ENCODE results near the gene ERN1.
A peak's percentile ranks its signal among the peaks of the same experiment; 100 is the strongest.

The ERN1 gene

DNA sequence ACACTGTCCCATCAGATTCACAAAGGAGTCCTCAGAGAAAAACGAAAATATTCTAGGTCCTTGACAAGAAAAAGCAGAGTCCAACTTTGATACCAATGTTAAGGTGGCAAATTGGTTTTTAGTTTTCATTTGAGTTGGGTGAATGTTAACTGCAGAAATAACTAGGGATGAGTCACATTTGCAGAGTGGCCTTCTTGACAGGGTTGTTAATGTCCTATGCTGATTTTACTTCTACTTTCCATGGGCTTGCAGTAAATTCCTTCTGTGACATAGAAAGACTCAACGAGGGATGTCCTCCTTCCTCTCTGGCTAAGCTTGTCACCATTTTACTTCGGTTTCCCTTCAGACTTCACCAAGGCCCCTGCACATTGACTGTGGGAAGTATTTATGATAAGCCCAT, 62.3 kb downstream of the ERN1 start:
- Histone ChIP-seq H3K36me3 (replicated peaks) (peaks cover 25% of the 10 kb centered on the region), H3K4me3 (ENCODE audit: low read depth, low read length) (no peak overlapping the region), H3K27ac (no peak overlapping the region), H3K27me3 (replicated peaks) (no peaks in the 10 kb centered on the region)
- no peak for DNase-seq
- TF ChIP-seq, protein P1, sequence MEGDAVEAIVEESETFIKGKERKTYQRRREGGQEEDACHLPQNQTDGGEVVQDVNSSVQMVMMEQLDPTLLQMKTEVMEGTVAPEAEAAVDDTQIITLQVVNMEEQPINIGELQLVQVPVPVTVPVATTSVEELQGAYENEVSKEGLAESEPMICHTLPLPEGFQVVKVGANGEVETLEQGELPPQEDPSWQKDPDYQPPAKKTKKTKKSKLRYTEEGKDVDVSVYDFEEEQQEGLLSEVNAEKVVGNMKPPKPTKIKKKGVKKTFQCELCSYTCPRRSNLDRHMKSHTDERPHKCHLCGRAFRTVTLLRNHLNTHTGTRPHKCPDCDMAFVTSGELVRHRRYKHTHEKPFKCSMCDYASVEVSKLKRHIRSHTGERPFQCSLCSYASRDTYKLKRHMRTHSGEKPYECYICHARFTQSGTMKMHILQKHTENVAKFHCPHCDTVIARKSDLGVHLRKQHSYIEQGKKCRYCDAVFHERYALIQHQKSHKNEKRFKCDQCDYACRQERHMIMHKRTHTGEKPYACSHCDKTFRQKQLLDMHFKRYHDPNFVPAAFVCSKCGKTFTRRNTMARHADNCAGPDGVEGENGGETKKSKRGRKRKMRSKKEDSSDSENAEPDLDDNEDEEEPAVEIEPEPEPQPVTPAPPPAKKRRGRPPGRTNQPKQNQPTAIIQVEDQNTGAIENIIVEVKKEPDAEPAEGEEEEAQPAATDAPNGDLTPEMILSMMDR (IDR thresholded peaks at IDR 0.05; ENCODE audit: low read depth, low read length, missing control alignments) = no peak
- in situ Hi-C loops (cut with HindIII; ENCODE audit: low pct_ligation_motif_present, low sequenced_read_pairs) = no loop called here

DNA sequence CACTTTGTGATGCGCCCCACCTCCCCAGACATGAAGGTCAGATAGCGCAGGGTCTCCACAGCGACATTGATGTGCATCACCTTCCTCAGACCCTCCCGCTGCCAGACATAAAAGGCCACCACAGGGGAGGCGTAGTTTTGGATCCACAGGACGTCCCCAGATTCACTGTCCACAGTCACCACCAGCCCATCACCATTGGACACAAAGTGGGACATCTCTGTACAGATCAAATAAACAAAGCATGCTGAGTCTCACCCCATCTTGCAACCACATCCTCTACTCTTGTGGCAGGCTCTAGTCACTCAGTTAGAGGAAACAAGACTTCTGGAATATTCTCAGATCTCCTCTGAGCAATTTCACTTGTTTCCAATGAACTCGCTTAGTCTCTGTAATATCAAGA, 63.2 kb downstream of the ERN1 start:
- TF ChIP-seq, protein P1 (IDR thresholded peaks at IDR 0.05; ENCODE audit: low read depth, low read length, missing control alignments) = no peak
- in situ Hi-C loops (cut with HindIII; ENCODE audit: low pct_ligation_motif_present, low sequenced_read_pairs) = no loop called here
- DNase-seq = no peak
- peaks cover 24% of the 10 kb centered on the region for H3K36me3 ChIP-seq (replicated peaks)
- no peak overlapping the region for H3K27ac ChIP-seq
- H3K4me3 ChIP-seq (ENCODE audit: low read depth, low read length) = no peak overlapping the region
- no peaks in the 10 kb centered on the region for H3K27me3 ChIP-seq (replicated peaks)

DNA sequence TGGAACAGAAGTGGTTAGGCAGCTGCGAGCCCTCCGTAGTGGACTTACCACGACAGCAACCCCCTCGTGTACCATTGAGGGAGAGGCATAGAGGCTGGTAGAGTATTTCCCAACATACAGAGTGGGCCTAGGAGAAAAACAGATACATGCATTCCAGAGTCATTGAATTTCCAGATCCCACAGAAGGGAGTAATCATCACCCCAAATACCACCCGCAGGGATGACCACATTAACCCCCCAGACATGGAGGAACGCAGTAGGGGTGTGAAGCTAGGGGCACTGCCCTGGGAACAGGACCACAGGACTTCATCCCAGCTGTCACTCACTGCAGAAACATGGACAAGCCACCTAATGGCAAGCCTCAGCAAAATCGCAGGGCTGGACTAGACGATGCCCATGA, 64.8 kb downstream of the ERN1 start:
- in situ Hi-C loops (cut with HindIII; ENCODE audit: low pct_ligation_motif_present, low sequenced_read_pairs) = no loop called here
- peaks cover 20% of the 10 kb centered on the region for H3K36me3 ChIP-seq (replicated peaks)

DNA sequence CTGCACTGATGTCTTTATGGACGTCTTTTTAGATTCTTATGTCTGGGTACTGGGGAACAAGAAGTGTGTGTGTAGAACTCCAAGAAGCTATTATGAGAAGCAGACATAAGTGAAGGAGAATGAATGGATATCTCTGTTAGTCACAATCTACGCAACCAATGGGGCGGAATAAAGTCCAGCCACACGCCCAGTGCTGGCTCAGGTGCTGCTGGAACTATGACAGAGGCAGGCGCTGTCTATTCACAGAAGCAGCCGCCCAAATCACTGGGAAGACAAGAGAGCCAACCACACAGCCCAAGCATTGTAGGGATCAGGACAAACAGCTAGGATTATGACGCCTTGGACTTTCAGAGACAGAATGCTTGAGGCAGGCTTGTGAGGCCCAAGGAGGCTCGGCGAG, 65.6 kb downstream of the ERN1 start:
- H3K36me3 ChIP-seq (replicated peaks) = peaks cover 14% of the 10 kb centered on the region
- DNase-seq = no peak
- H3K27ac ChIP-seq = no peak overlapping the region
- H3K27me3 ChIP-seq (replicated peaks) = no peaks in the 10 kb centered on the region
- in situ Hi-C loops (cut with HindIII; ENCODE audit: low pct_ligation_motif_present, low sequenced_read_pairs) = no loop called here
- TF ChIP-seq, protein P1 (IDR thresholded peaks at IDR 0.05; ENCODE audit: low read depth, low read length, missing control alignments) = no peak
- H3K4me3 ChIP-seq (ENCODE audit: low read depth, low read length) = no peak overlapping the region

More for the DNA sequence above, 64.8 kb downstream of the ERN1 start:
- no peak overlapping the region for H3K4me3 ChIP-seq (ENCODE audit: low read depth, low read length)
- TF ChIP-seq, protein P1 (IDR thresholded peaks at IDR 0.05; ENCODE audit: low read depth, low read length, missing control alignments) = no peak
- no peak for DNase-seq
- no peak overlapping the region for H3K27ac ChIP-seq
- no peaks in the 10 kb centered on the region for H3K27me3 ChIP-seq (replicated peaks)

DNA sequence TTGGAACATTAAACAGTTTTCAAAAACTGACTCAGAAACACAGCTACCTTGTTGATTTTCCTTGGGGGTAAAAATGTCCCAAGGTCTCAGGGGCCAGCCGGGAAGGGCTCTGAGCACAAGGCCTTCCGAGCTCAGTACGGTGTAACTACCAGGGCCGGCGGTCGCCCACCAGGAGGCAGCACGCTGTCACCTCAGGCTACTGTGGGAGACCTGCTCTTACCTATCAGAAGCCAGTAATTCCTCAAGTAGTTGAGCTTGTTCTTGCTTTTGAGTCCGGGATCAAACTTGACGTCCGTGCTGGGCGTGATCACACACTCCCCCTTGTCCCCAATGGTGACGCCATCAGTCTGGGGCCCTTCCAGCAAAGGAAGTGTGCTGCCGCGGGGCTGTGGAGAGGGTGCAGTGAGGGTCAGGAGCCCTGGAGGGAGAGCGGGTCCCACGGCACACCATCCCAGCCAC, 66.1 kb downstream of the ERN1 start:
- Histone ChIP-seq H3K27me3 (replicated peaks) (no peaks in the 10 kb centered on the region), H3K27ac (no peak overlapping the region), H3K4me3 (ENCODE audit: low read depth, low read length) (no peak overlapping the region), H3K36me3 (replicated peaks) (peaks cover 12% of the 10 kb centered on the region)
- TF ChIP-seq, protein P1 (IDR thresholded peaks at IDR 0.05; ENCODE audit: low read depth, low read length, missing control alignments) = peak; percentile 78
- in situ Hi-C loops (cut with HindIII; ENCODE audit: low pct_ligation_motif_present, low sequenced_read_pairs) = no loop called here
- peak; percentile 13 for DNase-seq

DNA sequence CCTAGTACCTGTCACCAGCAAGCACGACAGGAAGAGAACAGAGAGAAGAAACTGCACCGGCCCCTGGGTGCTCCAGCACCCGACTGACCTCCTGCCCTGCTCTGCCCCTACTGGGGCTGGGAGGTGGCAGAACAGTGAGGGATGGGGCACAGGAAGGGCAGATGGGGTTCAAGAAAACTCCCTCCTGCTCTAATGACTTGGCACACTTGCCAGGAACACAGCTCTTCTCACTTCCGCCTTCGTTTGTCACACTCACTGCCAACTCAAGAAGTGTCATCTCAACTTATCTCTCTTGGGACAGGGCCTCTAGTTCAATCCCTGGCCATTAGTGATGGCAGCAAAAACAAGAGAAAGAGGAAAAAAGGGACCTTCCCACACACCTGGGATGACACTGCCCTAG, 66.9 kb downstream of the ERN1 start:
- TF ChIP-seq, protein P1 (IDR thresholded peaks at IDR 0.05; ENCODE audit: low read depth, low read length, missing control alignments) = no peak
- in situ Hi-C loops (cut with HindIII; ENCODE audit: low pct_ligation_motif_present, low sequenced_read_pairs) = no loop called here
- H3K36me3 ChIP-seq (replicated peaks) = peaks cover 5% of the 10 kb centered on the region
- no peak for DNase-seq
- no peak overlapping the region for H3K4me3 ChIP-seq (ENCODE audit: low read depth, low read length)
- H3K27me3 ChIP-seq (replicated peaks) = no peaks in the 10 kb centered on the region
- no peak overlapping the region for H3K27ac ChIP-seq

All from brain microvascular endothelial cell (primary cell).